Neural cell (in vitro differentiated cells): ENCODE results near the gene BTBD7. TPM values are rescaled to one million over a fixed set of nuclear protein-coding genes. Genes with fewer than 3 reads are reported as not detected.

Source experiments
- H2AFZ ChIP-seq: fragments of 200-600, 300-800 bp; sonication (generic), shearing (Covaris generic); 2 replicates; pipeline ENCODE4 v1.6.0; 2014; ENCODE audit warnings: low read depth, mild to moderate bottlenecking, antibody characterized with exemption, low read length, moderate library complexity
- H3F3A ChIP-seq: fragments of 200-600 bp; shearing (Covaris generic); 2 replicates; pipeline ENCODE4 v1.6.1; 2016; ENCODE audit warnings: mild to moderate bottlenecking, moderate library complexity, mixed read lengths, antibody characterized with exemption, low read length; ENCODE audit not compliant: insufficient read depth, poor library complexity, severe bottlenecking
- H3K27ac ChIP-seq: fragments of 200-600, 300-800 bp; sonication (generic), shearing (Covaris generic); 2 replicates; pipeline ENCODE4 v1.5.1; 2014; ENCODE audit warnings: mild to moderate bottlenecking, low read length, moderate library complexity
- H3K27me3 ChIP-seq: fragments of 300-800, 200-600 bp; sonication (generic), shearing (Covaris generic); 2 replicates; pipeline ENCODE4 v1.6.0; 2014; ENCODE audit warnings: mild to moderate bottlenecking, low read depth, low read length, moderate library complexity; ENCODE audit not compliant: insufficient read depth
- H3K36me3 ChIP-seq: fragments of 300-800, 200-600 bp; sonication (generic), shearing (Covaris generic); 2 replicates; pipeline ENCODE4 v1.5.1; 2014; ENCODE audit warnings: mild to moderate bottlenecking, antibody characterized with exemption, low read length, moderate library complexity; ENCODE audit not compliant: insufficient read depth
- H3K4me2 ChIP-seq: fragments of 300-800, 200-600 bp; sonication (generic), shearing (Covaris generic); 2 replicates; pipeline ENCODE4 v1.6.0; 2014; ENCODE audit warnings: mild to moderate bottlenecking, low read length
- H3K4me3 ChIP-seq: fragments of 300-800, 200-600 bp; sonication (generic), shearing (Covaris generic); 2 replicates; pipeline ENCODE4 v1.5.1; 2014; ENCODE audit warnings: mild to moderate bottlenecking, low read length, moderate library complexity
- H3K79me2 ChIP-seq: fragments of 200-600 bp; shearing (Covaris generic); replicated peaks from 2 replicates; pipeline ENCODE4 v1.6.0; 2014; ENCODE audit warnings: mild to moderate bottlenecking, low read length, moderate library complexity; ENCODE audit not compliant: insufficient read depth
- H3K9ac ChIP-seq: fragments of 300-800, 200-600 bp; sonication (generic), shearing (Covaris generic); 2 replicates; pipeline ENCODE4 v1.6.1; 2016; ENCODE audit warnings: mild to moderate bottlenecking, low read length, mixed read lengths
- H3K9me2 ChIP-seq: fragments of 200-600 bp; shearing (Covaris generic); 2 replicates; pipeline ENCODE4 v1.6.1; 2016; ENCODE audit warnings: mild to moderate bottlenecking, low read length, mixed read lengths; ENCODE audit not compliant: insufficient read depth
- H3K9me3 ChIP-seq: fragments of 200-600, 300-800 bp; sonication (generic), shearing (Covaris generic); 2 replicates; pipeline ENCODE4 v1.6.1; 2016; ENCODE audit warnings: mild to moderate bottlenecking, mixed run types, low read length, moderate library complexity, mixed read lengths
- H4K20me1 ChIP-seq: fragments of 200-600 bp; shearing (Covaris generic); 2 replicates; pipeline ENCODE4 v1.6.1; 2016; ENCODE audit warnings: mild to moderate bottlenecking, mixed run types; ENCODE audit not compliant: insufficient read depth
- CTCF ChIP-seq: fragments of 450-650 bp; IDR thresholded peaks from 2 replicates; pipeline ENCODE4 v1.5.1; 2014; ENCODE audit warnings: antibody characterized with exemption, mild to moderate bottlenecking, moderate library complexity; ENCODE audit not compliant: poor library complexity, severe bottlenecking
- EP300 ChIP-seq: fragments of 450-650 bp; conservative IDR thresholded peaks from 2 replicates; pipeline ENCODE4 v1.6.1; 2014; ENCODE audit warnings: antibody characterized with exemption, mild to moderate bottlenecking, moderate library complexity; ENCODE audit not compliant: poor library complexity, severe bottlenecking
- EZH2 ChIP-seq: fragments of 200-600, 300-800 bp; shearing (Covaris generic), sonication (generic); IDR thresholded peaks from 2 replicates; pipeline ENCODE4 v1.6.1; 2014; ENCODE audit warnings: antibody characterized with exemption, low read length, borderline replicate concordance, mild to moderate bottlenecking; ENCODE audit not compliant: insufficient read depth, poor library complexity, severe bottlenecking
- MXI1 ChIP-seq: fragments of 450-650 bp; conservative IDR thresholded peaks from 2 replicates; pipeline ENCODE4 v1.6.1; 2014; ENCODE audit warnings: antibody characterized with exemption, mild to moderate bottlenecking; ENCODE audit not compliant: poor library complexity, severe bottlenecking
- POLR2AphosphoS5 ChIP-seq: IDR thresholded peaks from 2 replicates; pipeline ENCODE4 v1.6.1; 2012
- RAD21 ChIP-seq: fragments of 450-650 bp; conservative IDR thresholded peaks from 2 replicates; pipeline ENCODE4 v1.6.1; 2014; ENCODE audit warnings: antibody characterized with exemption, mild to moderate bottlenecking, moderate library complexity
- REST ChIP-seq: IDR thresholded peaks from 2 replicates; pipeline ENCODE4 v1.6.1; 2012; ENCODE audit warnings: borderline replicate concordance
- SMC3 ChIP-seq: fragments of 450-650 bp; conservative IDR thresholded peaks from 2 replicates; pipeline ENCODE4 v1.6.1; 2014; ENCODE audit warnings: antibody characterized with exemption, mild to moderate bottlenecking, moderate library complexity; ENCODE audit not compliant: poor library complexity
- TAF1 ChIP-seq: IDR thresholded peaks from 2 replicates; pipeline ENCODE4 v1.6.1; 2012; ENCODE audit warnings: low read depth
- polyA plus RNA-seq: library from polyadenylated mRNA; depleted of rRNA; stranded (reverse); fragments of >200 nt; gene quantifications from 2 replicates; pipeline ENCODE4 v1.2.3, GENCODE V29; 2014

BTBD7 gene
- polyA plus RNA-seq, 1 donor from 2014 or later: 11.5 TPM

- no peak overlapping the region for H3K9ac ChIP-seq
- H3K79me2 ChIP-seq: peaks cover 56% of the 10 kb centered on the region
- TF ChIP-seq POLR2AphosphoS5 (no peak), RAD21 (no peak), REST (no peak), MXI1 (no peak), EP300 (no peak), TAF1 (no peak), CTCF (no peak), EZH2 (no peak), SMC3 (no peak)
- H3K9me2 ChIP-seq: no peaks in the 10 kb centered on the region
- no peak overlapping the region for H2AFZ ChIP-seq
- no peaks in the 10 kb centered on the region for H4K20me1 ChIP-seq
- no peaks in the 10 kb centered on the region for H3F3A ChIP-seq
- no peaks in the 10 kb centered on the region for H3K36me3 ChIP-seq
- no peak overlapping the region for H3K27ac ChIP-seq
- H3K27me3 ChIP-seq: no peaks in the 10 kb centered on the region
- H3K4me2 ChIP-seq: peak overlapping the region; percentile 85
- H3K4me3 ChIP-seq: peak overlapping the region; percentile 87
- H3K9me3 ChIP-seq: no peaks in the 10 kb centered on the region
Measured at GRCh38 chr14:93331002-93331727, 1.7 kb downstream of the BTBD7 start.

- Histone ChIP-seq H2AFZ (no peak overlapping the region), H4K20me1 (no peaks in the 10 kb centered on the region), H3F3A (no peaks in the 10 kb centered on the region), H3K27ac (no peak overlapping the region), H3K4me3 (peak overlapping the region; percentile 87), H3K4me2 (peak overlapping the region; percentile 85), H3K27me3 (no peaks in the 10 kb centered on the region), H3K9me2 (no peaks in the 10 kb centered on the region), H3K79me2 (peaks cover 61% of the 10 kb centered on the region), H3K9ac (no peak overlapping the region), H3K36me3 (no peaks in the 10 kb centered on the region), H3K9me3 (no peaks in the 10 kb centered on the region)
- TF ChIP-seq SMC3: no peak
- TF ChIP-seq RAD21: no peak
- TF ChIP-seq TAF1: no peak
- no peak for TF ChIP-seq POLR2AphosphoS5
- no peak for TF ChIP-seq MXI1
- no peak for TF ChIP-seq CTCF
- TF ChIP-seq REST: no peak
- TF ChIP-seq EP300: no peak
- TF ChIP-seq EZH2: no peak
Measured at GRCh38 chr14:93330609-93331000, 2.2 kb downstream of the BTBD7 start.
